DOHH2 (cell line): ENCODE measurements around the gene SPIN1.
"Not testable (repeated sequence)": the region's sequence is repeated elsewhere in the genome, so short reads cannot be mapped to it uniquely, and the experiment has no call there.

Experiments used
- H3F3A ChIP-seq: fragments of 200-600 bp; sonication (generic), shearing (Covaris generic); 2 replicates; pipeline ENCODE4 v1.6.0; 2016; ENCODE audit warnings: antibody characterized with exemption, mild to moderate bottlenecking; ENCODE audit not compliant: control insufficient read depth, insufficient read depth
- H3K27ac ChIP-seq: fragments of 200-600 bp; sonication (generic); 2 replicates; pipeline ENCODE4 v1.5.1; 2014; ENCODE audit warnings: low read depth, mild to moderate bottlenecking, low read length, moderate library complexity
- H3K27me3 ChIP-seq: fragments of 200-600 bp; sonication (generic); 2 replicates; pipeline ENCODE4 v1.6.1; 2014; ENCODE audit warnings: mild to moderate bottlenecking, low read length, mixed read lengths; ENCODE audit not compliant: control insufficient read depth
- H3K36me3 ChIP-seq: fragments of 200-600 bp; sonication (generic); 2 replicates; pipeline ENCODE4 v1.6.1; 2014; ENCODE audit warnings: mild to moderate bottlenecking, low read length, moderate library complexity, mixed read lengths; ENCODE audit not compliant: control insufficient read depth
- H3K4me1 ChIP-seq: fragments of 200-600 bp; sonication (generic); 2 replicates; pipeline ENCODE4 v1.6.1; 2014; ENCODE audit warnings: mild to moderate bottlenecking, low read length, mixed read lengths; ENCODE audit not compliant: control insufficient read depth
- H3K4me2 ChIP-seq: fragments of 200-600 bp; sonication (generic); 2 replicates; pipeline ENCODE4 v1.6.0; 2014; ENCODE audit warnings: mild to moderate bottlenecking, low read length, moderate library complexity
- H3K4me3 ChIP-seq: fragments of 200-600 bp; sonication (generic); 2 replicates; pipeline ENCODE4 v1.5.1; 2014; ENCODE audit warnings: mild to moderate bottlenecking, low read length, mixed read lengths
- H3K79me2 ChIP-seq: fragments of 200-600 bp; sonication (generic); 2 replicates; pipeline ENCODE4 v1.6.1; 2014; ENCODE audit warnings: mild to moderate bottlenecking, low read length, mixed read lengths; ENCODE audit not compliant: control insufficient read depth
- H3K9me2 ChIP-seq: fragments of 200-600 bp; sonication (generic); replicated peaks from 2 replicates; pipeline ENCODE4 v1.6.1; 2014; ENCODE audit warnings: mild to moderate bottlenecking, low read length, mixed read lengths; ENCODE audit not compliant: control insufficient read depth
- H3K9me3 ChIP-seq: fragments of 200-600 bp; sonication (generic); 2 replicates; pipeline ENCODE4 v1.6.1; 2014; ENCODE audit warnings: antibody characterized with exemption, low read length, mixed read lengths; ENCODE audit not compliant: control insufficient read depth, insufficient read depth
- H4K20me1 ChIP-seq: fragments of 200-600 bp; sonication (generic); 2 replicates; pipeline ENCODE4 v1.6.0; 2014; ENCODE audit warnings: low read depth, mild to moderate bottlenecking, antibody characterized with exemption, low read length, moderate library complexity; ENCODE audit not compliant: control insufficient read depth, insufficient read depth
- EZH2phosphoT487 ChIP-seq: fragments of 200-600 bp; sonication (generic); IDR thresholded peaks from 2 replicates; pipeline ENCODE4 v1.6.1; 2017; ENCODE audit warnings: borderline replicate concordance, mild to moderate bottlenecking, antibody characterized with exemption, low read length, moderate library complexity, mixed read lengths
- TF ChIP-seq, protein P1 (sequence below): fragments of 200-600 bp; sonication (generic); IDR thresholded peaks from one replicate; pipeline ENCODE4 v1.5.1; 2014; ENCODE audit warnings: antibody characterized with exemption, mild to moderate bottlenecking, low read depth, low read length; ENCODE audit not compliant: poor library complexity, severe bottlenecking

SPIN1 gene

DNA sequence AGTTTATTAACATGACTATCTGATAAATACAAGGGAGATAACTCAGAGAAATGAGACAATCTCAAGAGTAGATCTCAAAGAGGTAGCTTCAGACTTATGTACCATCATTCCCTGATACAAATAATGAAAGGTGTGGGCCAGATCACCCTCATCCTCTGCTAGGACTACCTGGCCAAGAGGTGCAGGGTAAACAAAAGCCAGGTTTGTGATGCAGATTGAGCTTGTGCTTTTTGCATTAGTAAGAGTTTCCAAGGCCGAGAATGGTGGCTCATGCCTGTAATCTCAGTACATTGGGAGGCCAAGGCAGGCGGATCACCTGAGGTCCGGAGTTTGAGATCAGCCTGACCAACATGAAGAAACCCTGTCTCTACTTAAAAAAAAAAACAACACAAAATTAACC, 8.9 kb upstream of the SPIN1 start:
- H3K9me2 ChIP-seq = no peaks in the 10 kb centered on the region
- H3K9me3 ChIP-seq = no peaks in the 10 kb centered on the region
- H3K79me2 ChIP-seq = no peaks in the 10 kb centered on the region
- H3F3A ChIP-seq = no peaks in the 10 kb centered on the region
- TF ChIP-seq, protein P1, sequence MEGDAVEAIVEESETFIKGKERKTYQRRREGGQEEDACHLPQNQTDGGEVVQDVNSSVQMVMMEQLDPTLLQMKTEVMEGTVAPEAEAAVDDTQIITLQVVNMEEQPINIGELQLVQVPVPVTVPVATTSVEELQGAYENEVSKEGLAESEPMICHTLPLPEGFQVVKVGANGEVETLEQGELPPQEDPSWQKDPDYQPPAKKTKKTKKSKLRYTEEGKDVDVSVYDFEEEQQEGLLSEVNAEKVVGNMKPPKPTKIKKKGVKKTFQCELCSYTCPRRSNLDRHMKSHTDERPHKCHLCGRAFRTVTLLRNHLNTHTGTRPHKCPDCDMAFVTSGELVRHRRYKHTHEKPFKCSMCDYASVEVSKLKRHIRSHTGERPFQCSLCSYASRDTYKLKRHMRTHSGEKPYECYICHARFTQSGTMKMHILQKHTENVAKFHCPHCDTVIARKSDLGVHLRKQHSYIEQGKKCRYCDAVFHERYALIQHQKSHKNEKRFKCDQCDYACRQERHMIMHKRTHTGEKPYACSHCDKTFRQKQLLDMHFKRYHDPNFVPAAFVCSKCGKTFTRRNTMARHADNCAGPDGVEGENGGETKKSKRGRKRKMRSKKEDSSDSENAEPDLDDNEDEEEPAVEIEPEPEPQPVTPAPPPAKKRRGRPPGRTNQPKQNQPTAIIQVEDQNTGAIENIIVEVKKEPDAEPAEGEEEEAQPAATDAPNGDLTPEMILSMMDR = no peak
- TF ChIP-seq EZH2phosphoT487 = no peak
- H3K27ac ChIP-seq = no peak overlapping the region
- H4K20me1 ChIP-seq = no peaks in the 10 kb centered on the region
- H3K4me3 ChIP-seq = no peak overlapping the region
- no peaks in the 10 kb centered on the region for H3K27me3 ChIP-seq
- no peaks in the 10 kb centered on the region for H3K36me3 ChIP-seq
- no peaks in the 10 kb centered on the region for H3K4me1 ChIP-seq
- no peak overlapping the region for H3K4me2 ChIP-seq

DNA sequence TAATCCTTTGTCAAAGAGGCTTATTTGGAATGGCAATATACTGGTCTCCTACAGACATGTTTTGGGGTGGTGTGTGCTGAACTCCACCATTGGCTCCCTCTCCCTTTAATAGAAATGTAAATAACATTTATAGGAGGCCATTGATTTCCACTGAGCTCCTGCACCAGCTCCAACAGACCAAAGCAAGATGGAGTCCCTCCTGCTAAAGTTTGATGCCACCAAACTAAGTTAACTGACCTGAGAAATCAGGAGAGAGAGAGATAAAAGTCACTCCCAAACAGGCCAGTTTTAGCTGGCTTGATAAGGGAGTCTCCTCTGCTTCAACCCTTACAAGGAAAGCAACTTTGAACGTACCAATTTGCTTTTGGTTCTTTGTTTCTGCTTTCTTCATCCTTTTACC, 8.1 kb upstream of the SPIN1 start:
- TF ChIP-seq, protein P1 = no peak
- TF ChIP-seq EZH2phosphoT487 = no peak
- Histone ChIP-seq H3K9me2 (no peaks in the 10 kb centered on the region), H3K4me3 (no peak overlapping the region), H4K20me1 (no peaks in the 10 kb centered on the region), H3K27me3 (no peaks in the 10 kb centered on the region), H3K4me1 (no peaks in the 10 kb centered on the region), H3K36me3 (no peaks in the 10 kb centered on the region), H3K79me2 (no peaks in the 10 kb centered on the region), H3K9me3 (no peaks in the 10 kb centered on the region), H3F3A (no peaks in the 10 kb centered on the region), H3K27ac (no peak overlapping the region), H3K4me2 (no peak overlapping the region)

DNA sequence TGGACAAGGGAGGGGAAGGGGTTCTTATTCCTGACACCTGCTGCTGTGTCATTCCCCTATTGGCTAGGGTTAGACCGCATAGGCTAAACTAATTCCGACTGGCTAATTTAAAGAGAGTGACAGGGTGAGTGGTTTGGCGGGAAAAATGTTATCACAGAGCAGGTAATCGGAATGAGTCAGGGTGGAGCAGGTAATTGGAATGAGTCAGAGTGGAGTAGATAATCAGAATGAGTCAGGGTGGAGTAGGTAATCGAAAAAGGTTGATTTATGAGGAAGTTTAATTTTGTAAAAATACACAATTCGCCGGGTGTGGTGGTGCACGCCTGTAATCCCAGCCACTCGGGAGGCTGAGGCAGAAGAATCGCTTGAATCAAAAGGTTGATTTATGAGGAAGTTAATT, 6.9 kb upstream of the SPIN1 start:
- not testable (repeated sequence) for H3K79me2 ChIP-seq, H3K4me3 ChIP-seq, H4K20me1 ChIP-seq, H3K9me3 ChIP-seq, H3K4me2 ChIP-seq, H3K4me1 ChIP-seq, H3K27me3 ChIP-seq, H3K9me2 ChIP-seq, H3F3A ChIP-seq, H3K36me3 ChIP-seq, H3K27ac ChIP-seq

DNA sequence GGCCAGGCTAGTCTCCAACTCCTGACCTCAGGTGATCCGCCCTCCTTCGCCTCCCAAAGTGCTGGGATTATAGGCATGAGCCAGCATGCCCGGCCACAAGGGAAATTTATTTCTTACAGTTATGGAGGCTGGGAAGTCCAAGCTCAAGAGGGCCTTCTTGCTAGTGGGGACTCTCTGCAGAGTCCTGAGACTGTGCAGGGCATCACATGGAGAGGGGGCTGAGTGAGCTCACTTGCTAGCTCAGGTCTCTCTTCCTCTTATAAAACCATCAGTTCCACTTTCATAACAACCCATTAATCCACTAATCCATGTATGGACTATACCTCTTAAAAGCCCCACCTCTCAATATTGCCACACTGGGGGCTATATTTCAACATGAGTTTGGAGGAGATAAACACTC, 5.1 kb upstream of the SPIN1 start:
- TF ChIP-seq, protein P1 = no peak
- no peak for TF ChIP-seq EZH2phosphoT487
- no peaks in the 10 kb centered on the region for H3K27me3 ChIP-seq
- no peak overlapping the region for H3K4me2 ChIP-seq
- H3F3A ChIP-seq = no peaks in the 10 kb centered on the region
- no peaks in the 10 kb centered on the region for H3K79me2 ChIP-seq
- H3K4me3 ChIP-seq = no peak overlapping the region
- no peaks in the 10 kb centered on the region for H4K20me1 ChIP-seq
- peaks cover 9% of the 10 kb centered on the region for H3K4me1 ChIP-seq
- H3K27ac ChIP-seq = no peak overlapping the region
- no peaks in the 10 kb centered on the region for H3K36me3 ChIP-seq
- no peaks in the 10 kb centered on the region for H3K9me3 ChIP-seq
- H3K9me2 ChIP-seq = no peaks in the 10 kb centered on the region

DNA sequence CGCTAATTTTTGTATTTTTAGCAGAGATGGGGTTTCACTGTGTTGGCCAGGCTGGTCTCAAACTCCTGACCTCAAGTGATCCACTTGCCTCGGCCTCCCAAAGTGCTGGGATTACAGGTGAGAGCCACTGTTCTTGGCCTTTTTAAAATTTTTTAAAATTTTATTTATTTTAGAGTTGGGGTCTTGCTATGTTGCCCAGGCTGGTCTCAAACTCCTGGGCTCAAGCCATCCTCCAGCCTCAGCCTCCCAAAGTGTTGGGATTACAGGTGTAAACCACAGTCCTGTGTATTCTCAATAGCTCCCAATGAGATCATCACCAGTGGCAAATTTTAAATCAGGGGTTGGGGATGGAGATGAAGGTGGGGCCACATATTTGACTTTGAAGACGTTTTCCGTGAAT, 2.1 kb upstream of the SPIN1 start:
- not testable (repeated sequence) for H4K20me1 ChIP-seq, H3F3A ChIP-seq, H3K36me3 ChIP-seq, H3K9me3 ChIP-seq, H3K27ac ChIP-seq, H3K4me2 ChIP-seq, H3K27me3 ChIP-seq, H3K4me3 ChIP-seq, H3K9me2 ChIP-seq
- H3K79me2 ChIP-seq = peaks cover 23% of the 10 kb centered on the region
- peaks cover 23% of the 10 kb centered on the region for H3K4me1 ChIP-seq
